HepG2 (cell line): ENCODE data around the gene ALDOA. TPM values are rescaled to one million over a fixed set of nuclear protein-coding genes. Genes with fewer than 3 reads are reported as not detected.

Experiments
- ATAC-seq: fragments of 200-7000 bp; cut with Tn5 transposase; 3 replicates; pipeline ENCODE4 v1.9.1; 2020; ENCODE audit warnings: mild to moderate bottlenecking, moderate library complexity
- BruUV-seq: library from RNA; stranded (reverse); fragments of 400-500 nt; replicated peaks from 2 replicates; lab custom pipeline; 2021; lab: Mats Ljungman, UMichigan
- CTCF ChIA-PET: fragments of 300-600 bp; formaldehyde crosslinking; extraction: SDS; loops from one replicate; lab custom pipeline; 2021; ENCODE audit warnings: low total read pairs, inconsistent platforms, low intra/inter-chr PET ratio; lab: Yijun Ruan, JAX
- POLR2A ChIA-PET: fragments of 350-600 bp; sonication (Branson Sonifier 250); formaldehyde crosslinking; loops from one replicate; lab custom pipeline; 2020; ENCODE audit warnings: antibody characterized with exemption, inconsistent platforms; lab: Yijun Ruan, JAX
- DNase-seq: peaks from one replicate; pipeline ENCODE4 v3.0.0-alpha.2; 2015; ENCODE audit warnings: low spot score
- FAIRE-seq: peaks from 3 replicates; lab custom pipeline; 2011; peaks lifted over from hg19 to GRCh38; lab: Jason Lieb, UNC
- H2AFZ ChIP-seq: one replicate; pipeline ENCODE4 v1.6.1; 2011; ENCODE audit warnings: low read length, inconsistent platforms
- H3K27ac ChIP-seq: fragments of 300-600 bp; 3 replicates; pipeline ENCODE4 v1.8.0; 2011; ENCODE audit warnings: mixed run types, mild to moderate bottlenecking, mixed read lengths, low read length, inconsistent platforms; ENCODE audit not compliant: insufficient read depth; ENCODE audit errors: extremely low read length
- H3K27me3 ChIP-seq, 2 experiments: fragments of 200-600 bp in 1 of 2; 2 replicates in 1 of 2; 3 replicates in 1 of 2; pipeline versions ENCODE4 v1.6.0 to v1.8.0; 2011; ENCODE audit warnings: low read length in 2 of 2, mild to moderate bottlenecking in 2 of 2, moderate library complexity in 2 of 2, inconsistent platforms in 1 of 2; ENCODE audit not compliant: insufficient read depth in 2 of 2, control insufficient read depth in 1 of 2
- H3K36me3 ChIP-seq, 2 experiments: fragments of 200-600 bp in 1 of 2; replicated peaks in 1 of 2; 2 replicates in 1 of 2; 3 replicates in 1 of 2; pipeline versions ENCODE4 v1.5.1 to v1.8.0; 2011; ENCODE audit warnings: low read length in 2 of 2, inconsistent platforms in 1 of 2; ENCODE audit not compliant: insufficient read depth in 2 of 2, control insufficient read depth in 1 of 2
- H3K4me1 ChIP-seq: 2 replicates; pipeline ENCODE4 v1.5.1; 2012; ENCODE audit warnings: low read length, inconsistent platforms; ENCODE audit not compliant: insufficient read depth
- H3K4me2 ChIP-seq: 2 replicates; pipeline ENCODE4 v1.6.0; 2011; ENCODE audit warnings: low read depth, low read length, inconsistent platforms
- H3K4me3 ChIP-seq, 3 experiments: fragments of 200-600 bp in 1 of 3; sonication (generic), shearing (Covaris generic) in 1 of 3; replicated peaks in 1 of 3; 2 replicates each; pipeline ENCODE4 v1.5.1; 2011 to 2016; ENCODE audit warnings: low read length in 3 of 3, inconsistent platforms in 2 of 3, low read depth in 2 of 3, mild to moderate bottlenecking in 2 of 3, control low read depth in 1 of 3, mixed read lengths in 1 of 3; ENCODE audit not compliant: insufficient read depth in 1 of 3
- H3K79me2 ChIP-seq: one replicate; pipeline ENCODE4 v1.6.1; 2011; ENCODE audit warnings: low read length, inconsistent platforms; ENCODE audit not compliant: insufficient read depth
- H3K9ac ChIP-seq: 2 replicates; pipeline ENCODE4 v1.6.0; 2011; ENCODE audit warnings: mild to moderate bottlenecking, low read depth, low read length, inconsistent platforms; ENCODE audit not compliant: insufficient read depth
- H3K9me3 ChIP-seq: 2 replicates; pipeline ENCODE4 v1.5.1; 2012; ENCODE audit warnings: mild to moderate bottlenecking, low read length
- H4K20me1 ChIP-seq: 2 replicates; pipeline ENCODE4 v1.6.0; 2011; ENCODE audit warnings: inconsistent platforms, mild to moderate bottlenecking, low read length, moderate library complexity; ENCODE audit not compliant: insufficient read depth
- AGO1 ChIP-seq: fragments of 200-400 bp; formaldehyde crosslinking; IDR thresholded peaks from 2 replicates; pipeline ENCODE4 v1.6.1; 2017; ENCODE audit warnings: mild to moderate bottlenecking, low read depth, low read length, moderate library complexity; ENCODE audit not compliant: poor library complexity, severe bottlenecking
- NR2C2 ChIP-seq: sonication (generic); formaldehyde crosslinking; IDR thresholded peaks from 2 replicates; pipeline ENCODE4 v1.4.0; 2020; ENCODE audit warnings: missing genetic modification reagents, mild to moderate bottlenecking, moderate library complexity, borderline replicate concordance
- NR3C1 ChIP-seq: sonication (generic); formaldehyde crosslinking; IDR thresholded peaks from 2 replicates; pipeline ENCODE4 v1.4.0; 2020; ENCODE audit warnings: missing genetic modification reagents
- TERF1 ChIP-seq: sonication (generic); formaldehyde crosslinking; IDR thresholded peaks from 2 replicates; pipeline ENCODE4 v1.8.0; 2022; ENCODE audit warnings: mild to moderate bottlenecking, missing genetic modification reagents, moderate library complexity
- ZFY ChIP-seq: sonication (generic); formaldehyde crosslinking; IDR thresholded peaks from 2 replicates; pipeline ENCODE4 v1.4.0; 2020; ENCODE audit warnings: missing genetic modification reagents
- ZNF136 ChIP-seq: sonication (generic); formaldehyde crosslinking; IDR thresholded peaks from 2 replicates; pipeline ENCODE4 v1.8.1; 2022; ENCODE audit warnings: low read depth, mild to moderate bottlenecking, moderate library complexity, missing genetic modification reagents
- WGBS: methylation state at CpG from one replicate; pipeline ENCODE4 v1.1.6; 2017; ENCODE audit warnings: low lambda C conversion rate; 5-methylcytosine and 5-hydroxymethylcytosine counted together
- in situ Hi-C: cut with HindIII; loops from 2 replicates; pipeline ENCODE4 v1.10.0; 2017; ENCODE audit warnings: low pct_unique_long_range_greater_than_20kb; ENCODE audit not compliant: extremely low pct_ligation_motif_present
- intact Hi-C: fragments of 100-400 bp; cut with micrococcal nuclease; formaldehyde crosslinking; loops from one replicate; pipeline ENCODE4 v1.10.0; 2022; ENCODE audit not compliant: unreplicated experiment
- polyA plus RNA-seq, 8 experiments: library from polyadenylated mRNA; depleted of rRNA in 3 of 8; stranded (reverse) in 7 of 8; unstranded in 1 of 8; fragments of >200 nt; fragmentation: Illumina TruSeq in 4 of 8; extraction: Trizol in 4 of 8; gene quantifications; 2 replicates each; pipeline versions ENCODE4 v1.2.1 to v1.2.3, GENCODE V29; 2011 to 2016; ENCODE audit warnings: low read depth in 4 of 8, missing spikeins in 1 of 8, mixed read lengths in 1 of 8; ENCODE audit not compliant: insufficient read depth in 1 of 8
- total RNA-seq, 5 experiments: library from RNA; depleted of rRNA; stranded (reverse); fragments of >200 nt; fragmentation: Illumina TruSeq; extraction: Trizol; gene quantifications; 2 replicates each; pipeline ENCODE4 v1.2.3, GENCODE V29; 2016; ENCODE audit warnings: low read depth in 1 of 5
- TF ChIP-seq, protein P1 (sequence below): sonication (generic); formaldehyde crosslinking; IDR thresholded peaks from 2 replicates; pipeline ENCODE4 v1.8.0; 2023; ENCODE audit warnings: mild to moderate bottlenecking, missing genetic modification reagents
- TF ChIP-seq, protein P2 (sequence below): sonication (generic); formaldehyde crosslinking; IDR thresholded peaks from 2 replicates; pipeline ENCODE4 v1.4.0; 2020; ENCODE audit warnings: mild to moderate bottlenecking, missing genetic modification reagents

The ALDOA gene
- total and polyA plus RNA-seq, 2 of the 13 experiments (the other 11 are each of a cell fraction or from before 2014, with no cell fraction given): 925 to 1,884 TPM

- peaks cover 36% of the 10 kb centered on the region for H3K4me1 ChIP-seq
- intact Hi-C loops (no loop called here), in situ Hi-C loops (no loop called here)
Observed at GRCh38 chr16:30116291-30117207, 51.0 kb downstream of the ALDOA start.

More at GRCh38 chr16:30116291-30117207, 51.0 kb downstream of the ALDOA start:
- peaks cover 9 to 20% of the 10 kb centered on the region in 2 experiments for H3K36me3 ChIP-seq
- H3K27me3 ChIP-seq: no peaks in the 10 kb centered on the region
- BruUV-seq: no TSS peak
- H3K4me3 ChIP-seq: no peak overlapping the region
- H3K9ac ChIP-seq: no peak overlapping the region
- TF ChIP-seq ZFY (no peak), AGO1 (no peak), TERF1 (no peak), NR3C1 (no peak), NR2C2 (0 out of 2 replicates have a peak, but pooled peaks have one; percentile 26), ZNF136 (CRISPR knock-in tag) (no peak)
- TF ChIP-seq, protein P1, sequence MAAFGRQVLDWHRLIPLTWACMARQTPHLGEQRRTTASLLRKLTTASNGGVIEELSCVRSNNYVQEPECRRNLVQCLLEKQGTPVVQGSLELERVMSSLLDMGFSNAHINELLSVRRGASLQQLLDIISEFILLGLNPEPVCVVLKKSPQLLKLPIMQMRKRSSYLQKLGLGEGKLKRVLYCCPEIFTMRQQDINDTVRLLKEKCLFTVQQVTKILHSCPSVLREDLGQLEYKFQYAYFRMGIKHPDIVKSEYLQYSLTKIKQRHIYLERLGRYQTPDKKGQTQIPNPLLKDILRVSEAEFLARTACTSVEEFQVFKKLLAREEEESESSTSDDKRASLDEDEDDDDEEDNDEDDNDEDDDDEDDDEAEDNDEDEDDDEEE (CRISPR knock-in tag): no peak
- TF ChIP-seq, protein P2, sequence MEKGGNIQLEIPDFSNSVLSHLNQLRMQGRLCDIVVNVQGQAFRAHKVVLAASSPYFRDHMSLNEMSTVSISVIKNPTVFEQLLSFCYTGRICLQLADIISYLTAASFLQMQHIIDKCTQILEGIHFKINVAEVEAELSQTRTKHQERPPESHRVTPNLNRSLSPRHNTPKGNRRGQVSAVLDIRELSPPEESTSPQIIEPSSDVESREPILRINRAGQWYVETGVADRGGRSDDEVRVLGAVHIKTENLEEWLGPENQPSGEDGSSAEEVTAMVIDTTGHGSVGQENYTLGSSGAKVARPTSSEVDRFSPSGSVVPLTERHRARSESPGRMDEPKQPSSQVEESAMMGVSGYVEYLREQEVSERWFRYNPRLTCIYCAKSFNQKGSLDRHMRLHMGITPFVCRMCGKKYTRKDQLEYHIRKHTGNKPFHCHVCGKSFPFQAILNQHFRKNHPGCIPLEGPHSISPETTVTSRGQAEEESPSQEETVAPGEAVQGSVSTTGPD (CRISPR knock-in tag): no peak
- H2AFZ ChIP-seq: no peak overlapping the region
- 89% methylated on average over 15 of the region's 16 CpGs for WGBS
- ATAC-seq: no peak
- POLR2A ChIA-PET: no interaction called here
- no peak overlapping the region for H3K4me2 ChIP-seq
- no peaks in the 10 kb centered on the region for H4K20me1 ChIP-seq
- FAIRE-seq: no peak
- CTCF ChIA-PET: no interaction called here
- H3K27ac ChIP-seq: no peak overlapping the region
- H3K9me3 ChIP-seq: no peaks in the 10 kb centered on the region
- no peak for DNase-seq
- H3K79me2 ChIP-seq: no peaks in the 10 kb centered on the region
